Measurements from ENCODE around the gene AHI1. TPM values are rescaled to one million over a fixed set of nuclear protein-coding genes. Genes with fewer than 3 reads are reported as not detected.
A peak's percentile ranks its signal among the peaks of the same experiment; 100 is the strongest.

Gene AHI1
- total and polyA plus RNA-seq, 12 donors, result 4.1 to 19.8 (median 11.9) TPM

DNA sequence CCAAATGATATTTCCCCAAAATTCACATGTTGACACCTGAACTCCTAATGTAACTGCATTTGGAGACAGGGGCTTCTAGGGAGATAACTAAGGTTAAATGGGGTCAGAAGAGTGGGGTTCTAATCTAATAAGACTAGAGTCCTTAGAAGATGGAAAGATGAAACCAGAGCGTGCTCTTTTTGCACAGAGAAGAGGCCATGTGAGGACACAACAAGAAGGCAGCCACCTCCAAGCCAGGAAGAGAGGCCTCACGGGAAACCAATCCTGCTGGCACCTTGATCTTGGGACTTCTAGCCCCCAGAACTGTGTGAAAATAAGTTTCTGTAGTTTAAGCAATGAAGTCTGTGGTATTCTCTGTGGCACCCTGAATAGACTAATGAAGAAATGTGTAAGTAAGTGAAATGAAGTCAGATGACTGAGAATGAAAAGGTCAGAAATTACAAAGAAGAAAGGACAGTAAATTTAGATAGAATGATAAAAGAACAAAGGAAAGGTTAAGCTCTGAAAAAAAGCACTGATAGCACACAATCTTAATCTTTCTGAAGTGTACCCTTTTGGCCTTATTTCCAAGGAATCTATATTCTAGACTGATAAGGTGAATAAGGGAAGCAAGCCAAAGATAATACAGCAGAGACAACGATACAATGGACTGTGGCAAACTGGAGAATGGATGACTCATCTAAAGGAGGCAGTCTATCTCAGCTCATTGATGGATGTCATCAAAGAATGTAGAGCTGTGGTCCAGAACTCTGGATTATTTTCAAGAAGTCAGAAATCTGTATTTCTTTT is 206.1 kb downstream of the AHI1 start:
- Histone ChIP-seq H3K4me1 (peaks cover 0 to 4% (median 0%) of the 10 kb centered on the region in 9 donors), H3K4me3 (no peak overlapping the region), H3K9me3 (peaks cover 0 to 14% (median 0%) of the 10 kb centered on the region in 11 donors), H3K27me3 (no peaks in the 10 kb centered on the region), H3K36me3 (peaks cover 0 to 57% (median 0%) of the 10 kb centered on the region in 9 donors), H3K27ac (no peak overlapping the region)
- TF ChIP-seq, protein P1, sequence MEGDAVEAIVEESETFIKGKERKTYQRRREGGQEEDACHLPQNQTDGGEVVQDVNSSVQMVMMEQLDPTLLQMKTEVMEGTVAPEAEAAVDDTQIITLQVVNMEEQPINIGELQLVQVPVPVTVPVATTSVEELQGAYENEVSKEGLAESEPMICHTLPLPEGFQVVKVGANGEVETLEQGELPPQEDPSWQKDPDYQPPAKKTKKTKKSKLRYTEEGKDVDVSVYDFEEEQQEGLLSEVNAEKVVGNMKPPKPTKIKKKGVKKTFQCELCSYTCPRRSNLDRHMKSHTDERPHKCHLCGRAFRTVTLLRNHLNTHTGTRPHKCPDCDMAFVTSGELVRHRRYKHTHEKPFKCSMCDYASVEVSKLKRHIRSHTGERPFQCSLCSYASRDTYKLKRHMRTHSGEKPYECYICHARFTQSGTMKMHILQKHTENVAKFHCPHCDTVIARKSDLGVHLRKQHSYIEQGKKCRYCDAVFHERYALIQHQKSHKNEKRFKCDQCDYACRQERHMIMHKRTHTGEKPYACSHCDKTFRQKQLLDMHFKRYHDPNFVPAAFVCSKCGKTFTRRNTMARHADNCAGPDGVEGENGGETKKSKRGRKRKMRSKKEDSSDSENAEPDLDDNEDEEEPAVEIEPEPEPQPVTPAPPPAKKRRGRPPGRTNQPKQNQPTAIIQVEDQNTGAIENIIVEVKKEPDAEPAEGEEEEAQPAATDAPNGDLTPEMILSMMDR (IDR thresholded peaks at IDR 0.05), result no peak
- intact Hi-C loops (cut with DNase I), result no loop called here
- DNase-seq (no peak), ATAC-seq (no peak)
- whole genome bisulfite sequencing, 2 donors, result 74 to 77% methylated on average over 3 of the region's 3 CpGs

DNA sequence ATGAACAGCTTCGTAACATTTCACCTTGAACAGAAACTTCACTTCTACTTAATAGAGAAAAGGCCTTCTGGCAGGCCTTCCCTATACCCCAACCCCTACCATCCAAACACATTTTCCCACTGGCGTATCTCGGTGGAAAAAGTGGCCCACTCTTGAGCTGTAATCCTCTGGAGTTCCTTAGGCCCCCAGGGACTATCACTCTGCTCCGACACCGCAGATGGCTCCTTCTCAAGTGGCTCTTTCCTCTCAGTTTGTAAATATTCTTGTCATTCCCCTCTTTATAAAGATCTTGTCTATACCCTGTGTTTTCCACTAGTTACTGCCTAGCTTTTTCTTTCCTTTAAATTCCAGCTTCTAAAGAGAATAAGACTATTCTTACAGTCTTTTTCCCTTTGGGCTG is 207.7 kb downstream of the AHI1 start:
- peaks cover 0 to 6% (median 0%) of the 10 kb centered on the region in 9 donors for H3K4me1 ChIP-seq
- ATAC-seq, result no peak
- 85 to 91% methylated on average over 5 of the region's 5 CpGs for WGBS, 2 donors
- H3K27ac ChIP-seq, result no peak overlapping the region
- TF ChIP-seq, protein P1 (IDR thresholded peaks at IDR 0.05), result no peak
- H3K9me3 ChIP-seq, result peaks cover 0 to 3% (median 0%) of the 10 kb centered on the region in 11 donors
- DNase-seq, result no peak
- no peak overlapping the region for H3K4me3 ChIP-seq
- H3K27me3 ChIP-seq, result no peaks in the 10 kb centered on the region
- intact Hi-C loops (cut with DNase I), result no loop called here
- peaks cover 0 to 53% (median 0%) of the 10 kb centered on the region in 9 donors for H3K36me3 ChIP-seq

DNA sequence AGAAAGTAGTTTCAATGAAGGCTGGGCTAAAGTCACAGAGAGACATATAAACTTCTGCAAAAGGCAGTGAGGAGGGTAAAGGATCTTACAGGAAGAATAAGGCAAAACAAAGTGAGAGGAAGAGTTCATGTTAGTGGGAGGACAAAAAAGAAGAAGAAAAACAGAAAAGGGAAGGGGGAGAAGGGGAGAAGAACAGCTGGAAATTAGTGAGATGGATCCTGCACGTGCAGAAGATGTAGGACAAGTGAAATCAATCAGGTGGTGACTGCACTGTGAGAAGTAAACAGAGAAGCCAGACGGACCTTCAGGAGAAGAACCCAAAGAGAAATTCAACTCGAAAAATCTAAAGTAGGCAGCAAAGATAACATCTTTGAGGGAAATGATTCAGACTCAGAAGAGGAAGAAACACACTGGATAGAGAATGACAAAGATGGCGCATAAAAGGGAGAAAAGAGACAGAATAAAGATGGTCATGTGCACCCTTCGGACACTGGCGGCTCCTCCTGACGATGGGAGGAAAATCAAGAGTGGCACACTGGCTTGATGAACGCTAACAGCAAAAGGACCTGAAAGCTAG is 210.5 kb downstream of the AHI1 start:
- Histone ChIP-seq H3K9me3 (peaks cover 0 to 3% (median 0%) of the 10 kb centered on the region in 11 donors), H3K36me3 (peaks cover 0 to 47% (median 0%) of the 10 kb centered on the region in 9 donors), H3K4me1 (peaks cover 0 to 6% (median 0%) of the 10 kb centered on the region in 9 donors), H3K27ac (peak overlapping the region in 1 of 10 donors; percentile 8), H3K4me3 (peak overlapping the region in 1 of 10 donors; percentile 17), H3K27me3 (no peaks in the 10 kb centered on the region)
- TF ChIP-seq, protein P1 (IDR thresholded peaks at IDR 0.05), result no peak
- ATAC-seq, result no peak
- intact Hi-C loops (cut with DNase I), result no loop called here
- 84 to 88% methylated on average over 8 of the region's 8 CpGs for WGBS, 2 donors
- DNase-seq, result no peak

DNA sequence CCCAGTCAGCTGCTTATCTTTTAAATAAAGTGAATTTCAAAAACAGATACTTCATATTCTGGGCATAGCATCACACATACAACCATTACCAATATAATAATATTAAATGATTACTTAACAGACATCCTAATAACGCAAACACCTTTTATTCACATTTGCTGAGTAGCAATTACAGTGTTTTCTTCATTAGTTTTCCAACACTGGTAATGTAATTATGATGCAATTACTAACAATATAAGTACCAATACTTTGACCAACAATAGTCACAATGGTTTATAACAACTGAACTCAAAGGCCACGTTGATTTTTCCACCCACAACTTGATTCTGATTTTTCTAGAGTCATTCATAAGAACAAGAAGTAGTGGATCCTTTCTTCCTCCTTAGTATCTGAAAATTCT is 212.4 kb downstream of the AHI1 start:
- intact Hi-C loops (cut with DNase I), result no loop called here
- no peak for ATAC-seq

More for the DNA sequence above, 212.4 kb downstream of the AHI1 start:
- Histone ChIP-seq H3K36me3 (peaks cover 0 to 44% (median 0%) of the 10 kb centered on the region in 9 donors), H3K9me3 (peaks cover 0 to 3% (median 0%) of the 10 kb centered on the region in 11 donors), H3K27ac (no peak overlapping the region), H3K27me3 (no peaks in the 10 kb centered on the region), H3K4me1 (peaks cover 0 to 25% (median 0%) of the 10 kb centered on the region in 9 donors), H3K4me3 (no peak overlapping the region)
- TF ChIP-seq, protein P1 (IDR thresholded peaks at IDR 0.05), result no peak
- 87 to 90% methylated on average over 2 of the region's 2 CpGs for WGBS, 2 donors
- no peak for DNase-seq
